ENCODE measurements around the gene KAZN. TPM values are rescaled to one million over a fixed set of nuclear protein-coding genes. Genes with fewer than 3 reads are reported as not detected.

KAZN gene
- total RNA-seq, 1 experiment from 2014 or later: 15.6 TPM

DNA sequence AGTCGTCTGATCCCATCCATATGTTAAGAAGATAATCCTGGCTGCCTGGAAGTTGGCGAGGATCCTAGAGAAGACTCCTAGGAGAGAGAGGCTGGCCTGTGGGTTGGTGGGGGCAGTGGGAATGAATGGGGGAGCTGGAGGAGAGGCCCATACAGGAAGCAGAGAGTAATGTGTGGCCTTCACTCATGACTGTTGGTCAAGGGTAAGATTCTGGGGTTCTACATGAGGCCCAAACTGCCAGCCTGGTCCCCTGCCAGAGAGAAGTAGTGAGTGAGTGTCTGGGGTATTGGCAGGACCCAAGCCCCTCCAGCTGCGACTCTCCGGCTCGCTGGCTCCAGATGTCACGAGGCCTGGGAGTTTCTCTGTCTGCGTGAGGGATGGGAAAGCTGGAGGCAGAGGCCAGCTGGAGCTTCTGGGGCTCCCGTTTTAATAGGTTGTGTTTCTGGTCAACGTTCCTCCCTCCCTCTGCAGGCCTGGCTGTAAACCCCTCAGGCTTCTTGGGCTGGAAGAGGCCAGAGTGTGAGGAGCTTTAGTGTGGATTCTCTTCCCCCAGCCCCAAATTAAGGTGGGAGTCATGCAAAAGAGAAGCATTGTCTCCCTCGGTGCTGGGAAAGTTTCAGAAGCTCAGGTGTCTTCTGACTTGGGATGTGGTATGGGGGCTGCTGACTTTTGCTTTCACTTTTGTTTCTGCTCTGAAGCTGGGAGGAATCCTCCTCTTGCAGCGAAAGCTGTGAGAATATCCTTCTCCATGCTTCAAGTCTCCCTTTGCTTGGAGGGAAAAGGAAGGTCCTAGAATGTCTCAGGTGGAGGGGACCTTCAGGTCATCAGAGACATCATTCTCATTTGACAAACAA lies 557.6 kb downstream of the KAZN start:
- DNase-seq: no peak
- Histone ChIP-seq H2AFZ (no peak overlapping the region), H3K4me2 (no peak overlapping the region), H3K79me2 (ENCODE audit: low read depth) (peaks cover 28% of the 10 kb centered on the region), H3K9me2 (ENCODE audit: insufficient read depth) (no peaks in the 10 kb centered on the region), H3K27me3 (ENCODE audit: insufficient read depth, low read depth) (no peaks in the 10 kb centered on the region), H3K27ac (no peak overlapping the region), H3K9me3 (ENCODE audit: insufficient read depth, low read depth) (no peaks in the 10 kb centered on the region), H3K4me1 (replicated peaks; ENCODE audit: insufficient read depth) (peaks cover 17% of the 10 kb centered on the region), H3F3A (ENCODE audit: insufficient read depth, low read depth) (peaks cover 12% of the 10 kb centered on the region; the same call in 1 of the 2 replicates), H4K20me1 (ENCODE audit: insufficient read depth) (no peaks in the 10 kb centered on the region), H3K4me3 (no peak overlapping the region), H3K36me3 (ENCODE audit: low read depth) (no peaks in the 10 kb centered on the region)
- ChIA-PET POLR2A (ENCODE audit: unreplicated experiment) (no interaction called here), CTCF (interaction anchor here (0.5 to 0.6 kb wide), 2 partner anchors 17 to 1207 kb away, joined by 3 to 13 read pairs; no protein-coding TSS in a partner anchor)
- no TSS peak for BruUV-seq (replicated peaks)
- intact Hi-C loops (cut with micrococcal nuclease; ENCODE audit: unreplicated experiment): loop anchor here (2.0 to 10.0 kb wide), 2 partner anchors 23 to 369 kb away; partner anchors contain the start of genes CASP9 and DNAJC16
- no peak for TF ChIP-seq EZH2 (IDR thresholded peaks at IDR 0.05; ENCODE audit: low read depth)
- TF ChIP-seq, protein P1, sequence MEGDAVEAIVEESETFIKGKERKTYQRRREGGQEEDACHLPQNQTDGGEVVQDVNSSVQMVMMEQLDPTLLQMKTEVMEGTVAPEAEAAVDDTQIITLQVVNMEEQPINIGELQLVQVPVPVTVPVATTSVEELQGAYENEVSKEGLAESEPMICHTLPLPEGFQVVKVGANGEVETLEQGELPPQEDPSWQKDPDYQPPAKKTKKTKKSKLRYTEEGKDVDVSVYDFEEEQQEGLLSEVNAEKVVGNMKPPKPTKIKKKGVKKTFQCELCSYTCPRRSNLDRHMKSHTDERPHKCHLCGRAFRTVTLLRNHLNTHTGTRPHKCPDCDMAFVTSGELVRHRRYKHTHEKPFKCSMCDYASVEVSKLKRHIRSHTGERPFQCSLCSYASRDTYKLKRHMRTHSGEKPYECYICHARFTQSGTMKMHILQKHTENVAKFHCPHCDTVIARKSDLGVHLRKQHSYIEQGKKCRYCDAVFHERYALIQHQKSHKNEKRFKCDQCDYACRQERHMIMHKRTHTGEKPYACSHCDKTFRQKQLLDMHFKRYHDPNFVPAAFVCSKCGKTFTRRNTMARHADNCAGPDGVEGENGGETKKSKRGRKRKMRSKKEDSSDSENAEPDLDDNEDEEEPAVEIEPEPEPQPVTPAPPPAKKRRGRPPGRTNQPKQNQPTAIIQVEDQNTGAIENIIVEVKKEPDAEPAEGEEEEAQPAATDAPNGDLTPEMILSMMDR (conservative IDR thresholded peaks at IDR 0.05): no peak

DNA sequence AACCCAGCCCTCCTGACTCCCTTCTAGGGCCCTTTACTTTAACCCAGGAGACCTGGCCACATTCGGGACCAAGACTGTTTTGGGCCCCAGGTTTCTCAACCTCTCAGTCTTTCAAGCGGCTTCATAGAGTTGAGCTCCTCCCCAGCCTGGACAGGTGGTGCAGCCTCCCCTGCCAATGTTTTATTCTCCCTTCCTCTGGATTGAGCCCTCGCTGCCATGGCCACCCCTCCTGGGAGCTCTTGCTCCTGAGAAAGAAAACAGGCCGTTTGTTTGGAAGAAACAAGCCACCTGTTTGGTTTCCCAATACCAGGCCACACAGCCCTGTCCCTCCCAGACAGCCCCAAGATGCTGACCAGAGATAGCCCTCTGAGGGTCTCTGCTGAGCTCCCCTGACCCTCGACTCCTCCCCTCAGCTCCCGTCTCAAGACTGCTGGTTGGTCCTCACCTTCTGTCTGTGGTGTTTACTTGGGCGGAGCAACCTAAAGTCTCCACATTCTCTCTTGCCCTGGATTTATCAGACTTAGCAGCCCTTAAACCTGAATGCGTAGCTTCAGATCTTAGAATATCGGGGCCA lies 558.4 kb downstream of the KAZN start:
- Histone ChIP-seq H3K9me2 (ENCODE audit: insufficient read depth) (no peaks in the 10 kb centered on the region), H3K4me2 (no peak overlapping the region), H3K27me3 (ENCODE audit: insufficient read depth, low read depth) (no peaks in the 10 kb centered on the region), H3F3A (ENCODE audit: insufficient read depth, low read depth) (peaks cover 12% of the 10 kb centered on the region; the same call in 1 of the 2 replicates), H4K20me1 (ENCODE audit: insufficient read depth) (no peaks in the 10 kb centered on the region), H3K27ac (no peak overlapping the region), H3K4me3 (no peak overlapping the region), H3K4me1 (replicated peaks; ENCODE audit: insufficient read depth) (peaks cover 17% of the 10 kb centered on the region), H3K79me2 (ENCODE audit: low read depth) (peaks cover 32% of the 10 kb centered on the region), H3K36me3 (ENCODE audit: low read depth) (no peaks in the 10 kb centered on the region), H2AFZ (no peak overlapping the region), H3K9me3 (ENCODE audit: insufficient read depth, low read depth) (no peaks in the 10 kb centered on the region)
- no peak for TF ChIP-seq EZH2 (IDR thresholded peaks at IDR 0.05; ENCODE audit: low read depth)
- TF ChIP-seq, protein P1 (conservative IDR thresholded peaks at IDR 0.05): no peak
- intact Hi-C loops (cut with micrococcal nuclease; ENCODE audit: unreplicated experiment): loop anchor here (10.0 kb wide), 1 partner anchor 368 kb away; the partner anchor contains the start of genes CASP9 and DNAJC16
- POLR2A ChIA-PET (ENCODE audit: unreplicated experiment): no interaction called here
- no TSS peak for BruUV-seq (replicated peaks)
- no peak for DNase-seq
- CTCF ChIA-PET: interaction anchor here (0.6 kb wide), 2 partner anchors 12 to 1206 kb away, joined by 3 to 7 read pairs; no protein-coding TSS in a partner anchor

DNA sequence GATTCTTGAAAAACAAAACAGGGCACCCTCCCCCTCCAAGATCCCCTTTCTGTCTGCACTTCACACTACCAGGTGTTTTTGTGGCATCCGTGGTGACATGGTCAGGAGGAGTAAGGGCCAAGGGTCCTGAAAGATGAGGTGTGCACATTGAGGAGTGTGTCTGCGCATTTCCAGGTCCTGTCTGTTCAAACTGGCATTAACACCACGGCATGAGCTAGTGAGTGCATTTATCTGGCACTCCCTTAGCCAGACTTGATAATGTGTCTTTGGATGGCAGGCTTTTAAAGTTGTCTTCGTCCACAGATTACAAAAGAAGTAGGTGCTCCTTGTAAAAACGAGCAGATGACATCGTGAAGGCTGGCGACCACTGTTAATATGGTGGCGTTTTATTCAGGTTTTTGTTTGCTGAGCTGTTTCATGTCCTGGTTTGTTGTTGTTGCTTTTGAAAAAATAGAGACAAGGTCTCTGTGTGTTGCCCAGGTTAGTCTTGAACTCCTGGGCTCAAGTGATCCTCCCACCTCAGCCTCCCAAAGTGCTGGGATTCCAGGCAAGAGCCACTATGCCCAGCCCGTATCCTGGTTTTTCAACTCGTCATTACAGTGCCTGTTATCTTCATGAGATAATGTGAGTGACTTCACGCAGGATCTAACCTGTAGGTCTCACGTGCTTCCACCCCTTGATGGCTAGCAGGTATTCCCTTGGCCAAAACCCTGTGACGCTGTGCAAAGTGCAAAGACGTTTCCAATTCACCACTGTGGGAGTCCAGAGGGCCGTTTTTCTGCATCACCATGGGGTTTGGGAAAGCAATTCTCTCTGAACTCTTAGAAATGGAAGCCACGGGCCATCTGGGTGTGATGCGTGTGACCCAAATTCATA lies 559.3 kb downstream of the KAZN start:
- ChIA-PET POLR2A (ENCODE audit: unreplicated experiment) (no interaction called here), CTCF (interaction anchor here (0.6 kb wide), 1 partner anchor 11 kb away, joined by 7 read pairs; no protein-coding TSS in a partner anchor)
- Histone ChIP-seq H3K4me1 (replicated peaks; ENCODE audit: insufficient read depth) (peaks cover 17% of the 10 kb centered on the region), H3K9me2 (ENCODE audit: insufficient read depth) (no peaks in the 10 kb centered on the region), H3F3A (ENCODE audit: insufficient read depth, low read depth) (peaks cover 12% of the 10 kb centered on the region; the same call in 1 of the 2 replicates), H3K4me2 (peak overlapping the region; percentile 54), H3K27me3 (ENCODE audit: insufficient read depth, low read depth) (no peaks in the 10 kb centered on the region), H2AFZ (no peak overlapping the region), H3K27ac (no peak overlapping the region), H3K9me3 (ENCODE audit: insufficient read depth, low read depth) (no peaks in the 10 kb centered on the region), H4K20me1 (ENCODE audit: insufficient read depth) (no peaks in the 10 kb centered on the region), H3K4me3 (no peak overlapping the region), H3K36me3 (ENCODE audit: low read depth) (no peaks in the 10 kb centered on the region), H3K79me2 (ENCODE audit: low read depth) (peaks cover 32% of the 10 kb centered on the region)
- no peak for DNase-seq
- TF ChIP-seq, protein P1 (conservative IDR thresholded peaks at IDR 0.05): no peak
- no peak for TF ChIP-seq EZH2 (IDR thresholded peaks at IDR 0.05; ENCODE audit: low read depth)
- no TSS peak for BruUV-seq (replicated peaks)
- intact Hi-C loops (cut with micrococcal nuclease; ENCODE audit: unreplicated experiment): loop anchor here (10.0 kb wide), 1 partner anchor 367 kb away; the partner anchor contains the start of genes CASP9 and DNAJC16
